Stomach (tissue), 4 donors: ENCODE results near the gene MAN2A1.

Experiments used
- CTCF ChIP-seq, 7 experiments: fragments of 450-650 bp in 4 of 7; fragments of 200-600 bp in 3 of 7; sonication (generic) in 3 of 7; IDR thresholded peaks; one replicate each; pipeline ENCODE4 v1.5.1; 2016 to 2019; ENCODE audit warnings: antibody characterized with exemption in 7 of 7, control low read depth in 2 of 7, mild to moderate bottlenecking in 1 of 7
- EP300 ChIP-seq: sonication (generic); formaldehyde crosslinking; IDR thresholded peaks from one replicate; pipeline ENCODE4 v1.6.1; 2017; ENCODE audit warnings: antibody characterized with exemption
- POLR2A ChIP-seq, 4 donors: fragments of 450-650 bp; IDR thresholded peaks; one replicate each; pipeline ENCODE4 v1.6.1; 2016; ENCODE audit warnings: antibody characterized with exemption in 4 of 4, control low read depth in 2 of 4, mild to moderate bottlenecking in 1 of 4, moderate library complexity in 1 of 4
- POLR2AphosphoS5 ChIP-seq, 3 donors: sonication (generic); formaldehyde crosslinking; IDR thresholded peaks; one replicate each; pipeline ENCODE4 v1.6.1; 2016; ENCODE audit warnings: antibody characterized with exemption in 3 of 3

DNA sequence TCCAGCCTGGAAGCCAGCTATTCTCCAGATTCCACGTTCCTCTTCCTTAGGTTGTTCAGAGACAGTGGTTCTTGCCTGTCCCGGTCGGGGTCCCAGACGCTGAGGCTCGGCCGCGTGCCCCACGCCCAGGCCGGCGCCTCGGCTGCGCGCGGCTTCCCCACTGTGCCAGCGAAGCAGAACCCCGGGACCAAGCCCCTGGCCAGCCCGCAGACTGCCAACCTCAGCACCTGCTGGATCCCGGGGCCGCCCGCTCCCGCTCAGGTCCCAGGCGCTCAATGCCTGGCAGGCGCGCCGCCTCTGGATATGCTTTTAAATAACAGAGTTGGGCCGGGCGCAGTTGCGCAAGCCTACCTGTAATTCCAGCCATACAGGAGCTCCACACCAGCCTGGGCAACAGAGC is 195.5 kb downstream of the MAN2A1 start:
- TF ChIP-seq CTCF (IDR thresholded peaks at IDR 0.05) (no peak), POLR2A (IDR thresholded peaks at IDR 0.05) (no peak), POLR2AphosphoS5 (IDR thresholded peaks at IDR 0.05) (no peak), EP300 (no peak)
